Activated CD4-positive, CD25-positive, alpha-beta regulatory T cell treated with anti-CD3 and anti-CD28 coated beads, Interleukin-2, amount 50 U/mL, for 24 hours (primary cell): ENCODE results near the gene ANO9.

Experiments
- ATAC-seq, 2 donors: fragments of 150-1000 bp; cut with Tn5 transposase; one replicate each; pipeline ENCODE4 v1.10.0; 2021; ENCODE audit warnings: mild to moderate bottlenecking in 1 of 2, moderate library complexity in 1 of 2

ANO9 gene

GRCh38 chr11:441418-442274, at the start of gene ANO9:
Gene ANO9 (minus strand): TSS chr11:442011. CDS start chr11:441926, 85 bp downstream.
- peak; percentile 92 to 94 for ATAC-seq

GRCh38 chr11:491358-491757, 49.5 kb upstream of the ANO9 start:
- no peak for ATAC-seq

GRCh38 chr11:490930-491260, 49.1 kb upstream of the ANO9 start:
- no peak for ATAC-seq

GRCh38 chr11:490186-490929, 48.5 kb upstream of the ANO9 start:
- ATAC-seq = no peak

- no peak for ATAC-seq
These were observed 47.9 kb upstream of the ANO9 start for GRCh38 chr11:489610-490185.

GRCh38 chr11:488992-489391, 47.2 kb upstream of the ANO9 start:
- no peak for ATAC-seq

GRCh38 chr11:488579-488978, 46.8 kb upstream of the ANO9 start:
- ATAC-seq = no peak

- ATAC-seq = no peak
These were observed 46.3 kb upstream of the ANO9 start for GRCh38 chr11:488062-488461.

GRCh38 chr11:487571-488021, 45.8 kb upstream of the ANO9 start:
- ATAC-seq = no peak

- ATAC-seq = no peak
These were observed 44.4 kb upstream of the ANO9 start for GRCh38 chr11:486189-486588.

- no peak for ATAC-seq
These were observed 42.8 kb upstream of the ANO9 start for GRCh38 chr11:484616-485015.

- no peak for ATAC-seq
These were observed 37.5 kb upstream of the ANO9 start for GRCh38 chr11:479311-479710.

- ATAC-seq = no peak
These were observed 35.4 kb upstream of the ANO9 start for GRCh38 chr11:477052-477715.

- ATAC-seq = no peak
These were observed 34.6 kb upstream of the ANO9 start for GRCh38 chr11:476416-476815.

- ATAC-seq = no peak
These were observed 34.1 kb upstream of the ANO9 start for GRCh38 chr11:475941-476340.

GRCh38 chr11:474914-475506, 33.2 kb upstream of the ANO9 start:
- no peak for ATAC-seq

GRCh38 chr11:473962-474785, 32.4 kb upstream of the ANO9 start:
- no peak for ATAC-seq

GRCh38 chr11:473415-473814, 31.6 kb upstream of the ANO9 start:
- ATAC-seq = no peak

GRCh38 chr11:472816-473215, 31.0 kb upstream of the ANO9 start:
- no peak for ATAC-seq

GRCh38 chr11:472272-472671, 30.5 kb upstream of the ANO9 start:
- no peak for ATAC-seq

GRCh38 chr11:471468-472145, 29.8 kb upstream of the ANO9 start:
- no peak for ATAC-seq
